ENCODE measurements around the gene DACH2.
"Not testable (repeated sequence)": the region's sequence is repeated elsewhere in the genome, so short reads cannot be mapped to it uniquely, and the experiment has no call there.

DACH2 gene

DNA sequence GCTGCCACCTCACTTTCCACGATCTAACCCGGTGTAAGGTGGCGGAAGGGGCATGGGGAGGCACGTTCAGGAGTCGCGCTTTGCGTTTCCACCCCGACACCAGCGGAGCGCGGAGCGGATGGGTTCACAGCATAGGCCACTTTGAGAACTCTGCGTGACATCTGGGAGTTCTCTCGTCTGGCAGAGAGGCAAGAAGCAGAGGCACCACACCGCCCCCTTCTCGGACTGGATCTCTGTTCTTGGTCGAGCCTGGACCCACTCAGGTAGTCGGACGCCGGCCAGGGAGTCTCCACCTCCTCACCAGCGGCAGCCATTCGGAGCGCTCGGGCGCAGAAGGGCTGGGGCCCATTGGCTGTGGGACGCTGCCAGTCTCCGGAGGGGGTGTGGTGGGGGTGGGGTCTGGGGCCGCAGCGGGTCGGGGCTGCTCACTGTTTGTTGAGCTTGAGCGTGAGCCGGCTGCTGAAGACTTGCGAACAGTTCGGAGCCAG lies at the start of gene DACH2:
Gene DACH2, plus strand, starts transcription at position 428 of the 488 bp plus-strand sequence.
- DNase-seq, result no peak

DNA sequence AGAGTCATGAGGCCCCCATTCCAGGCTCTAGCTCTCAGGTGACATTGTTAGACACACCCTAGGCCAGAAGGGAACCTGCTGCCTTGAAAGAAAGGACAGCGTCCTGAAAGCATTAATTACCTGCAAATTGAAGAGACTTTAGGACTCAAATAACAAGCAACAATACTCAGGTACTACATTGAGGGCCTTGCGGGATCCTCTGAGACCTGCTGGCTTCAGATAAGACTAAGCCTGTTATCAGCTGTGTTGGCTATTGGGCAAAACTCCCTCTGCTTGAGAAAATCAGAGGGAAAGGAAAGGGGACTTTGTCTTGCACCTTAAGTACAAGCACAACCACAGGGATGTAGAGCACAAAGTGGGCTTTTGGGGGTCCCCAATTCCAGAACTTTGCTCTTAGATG lies 45.9 kb upstream of the DACH2 start:
- DNase-seq, result no peak

- no peak for DNase-seq
Measured at GRCh38 chrX:86103061-86103460, 45.2 kb upstream of the DACH2 start.

GRCh38 chrX:86104526-86104925 lies 43.7 kb upstream of the DACH2 start:
- no peak for DNase-seq

DNA sequence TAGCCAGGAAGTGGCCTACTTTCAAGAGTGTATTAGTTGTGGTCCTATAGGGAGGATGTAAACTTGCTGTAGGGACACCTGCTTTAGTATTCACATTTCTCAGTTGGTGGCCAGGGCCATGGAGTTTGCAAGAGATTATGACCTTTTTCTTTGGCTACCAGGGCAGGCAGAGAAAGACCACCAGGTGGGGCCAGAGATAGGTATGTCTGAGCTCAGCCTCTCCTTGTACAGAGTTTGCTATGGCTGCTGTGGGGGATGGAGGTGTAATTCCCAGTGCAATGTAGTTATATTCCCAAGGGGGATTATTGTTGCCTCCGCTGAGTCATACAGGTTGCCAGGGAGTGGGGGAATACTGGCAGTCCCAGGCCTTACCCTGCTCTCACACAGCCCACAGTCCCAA lies 26.3 kb upstream of the DACH2 start:
- no peak for DNase-seq

DNA sequence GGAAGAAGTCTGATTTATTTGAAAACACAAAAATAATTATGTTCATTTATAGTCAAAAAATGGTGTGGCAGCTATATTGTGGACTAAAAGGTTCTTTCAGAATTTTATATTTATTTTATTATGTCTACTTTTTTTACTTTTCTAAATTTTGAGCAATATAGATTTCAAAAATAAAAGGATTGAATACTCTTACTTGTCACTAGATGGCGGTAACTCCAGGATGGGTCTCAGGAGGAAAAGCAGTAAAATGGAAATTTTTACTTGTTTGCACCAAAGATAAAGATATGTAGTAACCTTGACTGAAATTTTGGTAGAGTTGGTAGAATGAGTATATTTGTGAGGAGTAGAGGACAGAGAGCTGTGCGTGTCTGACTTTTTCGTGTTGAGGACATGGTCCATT lies 14.5 kb upstream of the DACH2 start:
- no peak for DNase-seq

DNA sequence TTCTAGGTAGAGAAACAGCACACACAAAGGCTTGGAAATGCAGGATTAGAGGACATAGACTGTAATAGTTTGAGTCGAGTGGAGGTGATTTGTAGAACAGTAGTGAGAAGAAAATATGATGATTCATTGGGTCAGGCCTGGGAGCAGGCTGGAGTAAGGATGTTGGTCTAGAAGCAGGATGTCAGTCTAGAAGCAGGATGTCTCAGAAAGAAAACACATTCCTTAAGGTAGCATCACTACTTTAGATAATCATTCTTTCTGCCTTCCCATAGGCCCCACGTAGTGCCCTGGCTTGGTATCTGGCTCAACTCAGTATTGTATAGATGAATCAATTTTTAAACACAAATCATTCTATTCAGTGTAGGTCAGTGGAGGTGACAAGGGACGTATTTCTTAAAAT lies 11.2 kb upstream of the DACH2 start:
- DNase-seq, result no peak

GRCh38 chrX:86141786-86142185 lies 6.5 kb upstream of the DACH2 start:
- no peak for DNase-seq

- DNase-seq, result no peak
Measured at GRCh38 chrX:86146102-86146501, 2.1 kb upstream of the DACH2 start.

DNA sequence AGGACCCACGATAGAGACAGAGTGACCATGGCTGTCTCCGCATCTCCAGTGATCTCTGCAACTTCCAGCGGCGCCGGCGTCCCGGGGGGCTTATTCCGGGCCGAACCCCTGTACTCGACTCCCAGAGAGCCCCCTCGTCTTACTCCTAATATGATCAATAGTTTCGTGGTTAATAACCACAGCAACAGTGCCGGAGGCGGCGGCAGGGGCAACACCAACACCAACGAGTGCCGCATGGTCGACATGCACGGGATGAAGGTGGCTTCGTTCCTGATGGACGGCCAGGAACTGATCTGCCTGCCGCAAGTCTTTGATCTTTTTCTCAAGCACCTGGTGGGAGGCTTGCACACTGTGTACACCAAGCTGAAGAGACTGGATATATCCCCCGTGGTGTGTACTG lies 343 bp downstream of the DACH2 start:
- DNase-seq, result no peak

DNA sequence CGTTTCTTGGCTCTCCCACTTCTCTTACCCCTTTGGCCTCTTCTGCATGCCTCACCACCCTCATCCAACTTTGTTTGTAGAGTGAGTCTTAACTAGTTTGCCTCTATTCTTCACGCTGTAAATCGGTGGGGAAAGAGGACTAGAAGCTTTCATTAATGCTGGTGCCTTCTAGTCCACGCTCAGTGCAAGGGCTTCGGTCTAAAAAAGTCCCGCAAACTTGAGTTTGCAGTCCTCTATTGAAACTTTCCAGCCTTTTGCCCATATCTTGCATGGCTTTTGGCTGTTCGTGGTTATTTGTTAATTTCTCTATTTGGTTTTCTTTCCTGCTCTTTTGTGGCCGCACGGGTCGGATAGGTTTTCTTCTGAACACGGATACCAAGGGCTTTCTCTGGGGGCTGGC lies 868 bp downstream of the DACH2 start:
- no peak for DNase-seq

- DNase-seq, result no peak
Measured at GRCh38 chrX:86154553-86154952, 6.3 kb downstream of the DACH2 start.

DNA sequence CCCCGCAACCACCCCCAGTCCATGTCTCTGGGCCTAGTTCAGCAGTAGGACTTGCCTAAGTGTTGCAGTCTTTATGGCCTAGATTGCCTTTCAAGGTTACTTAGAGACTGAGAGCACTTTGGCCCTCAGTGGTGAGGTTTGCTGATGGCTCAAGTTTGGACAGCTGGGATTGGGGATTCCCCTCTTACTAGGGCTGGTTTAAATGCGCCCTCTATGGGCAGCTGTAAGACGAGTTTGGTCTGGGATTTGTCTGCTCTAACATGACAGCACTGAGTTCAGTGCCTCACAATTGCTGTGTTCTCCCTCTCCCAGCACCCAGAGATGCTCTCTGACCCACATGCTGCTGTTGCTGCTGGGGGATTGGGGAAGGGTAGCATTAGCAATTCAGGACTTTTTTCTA lies 23.1 kb downstream of the DACH2 start:
- no peak for DNase-seq

- DNase-seq, result no peak
Measured at GRCh38 chrX:86178906-86179305, 30.7 kb downstream of the DACH2 start.

GRCh38 chrX:86181325-86181724 lies 33.1 kb downstream of the DACH2 start:
- DNase-seq, result not testable (repeated sequence)

DNA sequence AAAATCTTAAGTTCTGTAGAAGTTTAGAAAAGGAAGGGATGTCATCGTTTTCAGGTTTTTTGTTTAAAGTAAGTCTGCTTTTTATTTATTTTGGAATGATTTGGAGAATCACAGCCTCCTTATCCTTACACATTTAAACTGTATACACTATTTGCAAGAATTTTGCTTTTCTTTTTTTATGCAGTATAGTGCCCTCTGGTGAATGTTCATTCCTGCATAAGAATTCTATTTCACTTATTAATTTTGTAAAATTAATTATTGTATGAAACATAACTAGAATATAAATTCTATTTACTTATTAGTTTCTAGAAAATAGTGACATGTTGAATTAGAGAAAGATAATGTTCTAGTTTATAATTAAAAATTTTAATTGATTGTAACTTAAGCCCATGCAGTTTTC lies 44.6 kb downstream of the DACH2 start:
- no peak for DNase-seq

GRCh38 chrX:86194758-86195157 lies 46.5 kb downstream of the DACH2 start:
- DNase-seq, result no peak

DNA sequence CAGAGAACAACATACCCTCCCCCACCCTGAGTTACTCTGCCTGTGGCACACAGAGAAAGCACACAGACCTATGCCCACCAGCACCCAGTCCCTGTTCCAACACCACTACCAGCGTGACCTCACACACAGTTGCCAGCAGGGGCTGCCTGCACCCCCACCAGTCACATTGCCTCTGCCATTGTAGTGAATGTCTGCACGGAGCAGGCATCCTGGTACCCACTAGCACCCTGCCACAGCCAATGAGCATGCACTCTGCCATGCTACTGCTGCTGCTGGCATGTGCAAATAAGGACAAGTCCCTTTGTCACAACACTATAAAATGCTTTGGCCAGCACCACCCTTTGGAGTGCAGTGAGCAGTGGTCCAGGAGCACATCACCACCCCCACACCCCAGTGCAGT lies 47.1 kb downstream of the DACH2 start:
- no peak for DNase-seq

GRCh38 chrX:86197815-86198214 lies 49.6 kb downstream of the DACH2 start:
- no peak for DNase-seq

- DNase-seq, result no peak
Measured at GRCh38 chrX:86210772-86211171, 62.5 kb downstream of the DACH2 start.

DNA sequence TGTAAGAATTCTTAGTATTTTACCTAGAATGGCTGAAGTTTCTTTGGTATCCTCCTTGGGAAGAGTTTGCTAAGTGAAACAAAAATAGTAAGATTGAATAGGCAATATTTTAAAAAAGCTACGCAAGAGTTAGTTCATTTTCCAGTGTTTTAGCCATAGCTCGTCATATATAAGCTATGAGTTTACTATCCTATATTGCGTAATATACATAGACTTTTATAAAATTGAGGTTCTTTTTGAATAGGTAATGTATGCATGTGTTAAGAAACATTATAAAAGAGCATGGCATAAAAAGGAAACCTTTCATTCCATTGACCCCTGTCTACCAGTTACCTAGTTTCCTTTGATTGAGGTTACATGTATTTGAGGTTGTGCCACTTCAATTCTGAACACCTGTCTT lies 67.0 kb downstream of the DACH2 start:
- no peak for DNase-seq

DNA sequence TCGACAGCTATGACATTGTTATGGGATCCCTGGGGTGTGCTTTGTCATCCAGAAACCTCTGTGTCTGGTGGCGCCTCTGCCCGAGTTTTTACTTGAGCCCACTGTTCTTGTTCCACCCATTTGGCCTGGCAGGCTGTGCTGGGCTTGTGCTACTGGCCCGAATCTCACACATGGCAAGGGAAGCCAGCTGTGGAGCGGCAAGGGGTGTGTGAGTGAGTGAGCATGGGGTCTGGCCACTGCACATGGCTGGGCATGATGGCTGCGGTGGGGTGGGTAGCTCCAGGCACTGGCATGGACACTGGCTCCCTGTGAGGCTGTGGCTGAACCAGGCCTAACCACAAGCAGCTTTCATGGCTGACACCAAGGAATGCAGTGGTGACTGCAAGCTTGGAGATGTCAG lies 89.2 kb downstream of the DACH2 start:
- no peak for DNase-seq

DNA sequence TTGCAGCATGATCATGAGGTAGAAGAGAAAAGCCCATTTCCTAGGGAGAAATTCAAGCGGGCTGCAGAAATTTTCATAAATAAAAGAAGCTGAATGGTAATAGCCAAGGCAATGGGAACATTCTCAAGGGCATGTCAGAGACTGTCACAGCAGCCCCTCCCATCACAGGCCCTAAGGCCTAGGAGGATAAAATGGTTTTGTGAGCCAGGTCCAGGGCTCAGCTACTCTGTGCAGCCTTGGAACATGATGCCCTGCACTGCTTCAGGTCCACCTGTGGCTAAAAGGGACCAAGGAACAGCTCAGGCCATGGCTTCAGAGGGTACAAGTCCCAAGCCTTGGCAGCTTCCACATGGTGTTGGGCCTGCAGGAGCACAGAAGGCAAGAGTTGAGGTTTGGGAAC lies 93.3 kb downstream of the DACH2 start:
- DNase-seq, result no peak

- DNase-seq, result no peak
Measured at GRCh38 chrX:86263526-86263925, 115.3 kb downstream of the DACH2 start.

DNA sequence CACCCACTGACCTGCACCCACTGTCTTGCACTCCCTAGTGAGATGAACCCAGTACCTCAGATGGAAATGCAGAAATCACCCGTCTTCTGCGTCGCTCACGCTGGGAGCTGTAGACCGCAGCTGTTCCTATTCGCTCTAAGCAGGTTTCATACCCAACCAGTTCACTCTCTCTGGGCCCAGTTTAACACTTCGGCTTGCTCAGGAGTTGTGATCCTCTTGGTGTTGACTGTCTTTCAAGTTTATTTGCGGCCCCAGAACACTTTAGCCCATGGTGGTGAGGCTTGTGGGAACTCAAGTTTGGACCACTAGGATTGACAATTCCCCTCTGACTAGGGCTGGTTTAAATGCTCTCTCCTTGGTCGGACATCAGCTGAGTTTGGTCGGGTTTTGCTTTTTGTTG lies 147.0 kb downstream of the DACH2 start:
- no peak for DNase-seq

GRCh38 chrX:86322913-86323312 lies 174.7 kb downstream of the DACH2 start:
- DNase-seq, result no peak
